Mesothelial cell of epicardium (in vitro differentiated cells): ENCODE data around the gene GRK3. TPM values are rescaled to one million over a fixed set of nuclear protein-coding genes. Genes with fewer than 3 reads are reported as not detected.

Experiments used
- DNase-seq, 2 experiments: peaks; one replicate each; pipeline ENCODE4 v3.0.0; 2021; ENCODE audit warnings: low spot score in 2 of 2; ENCODE audit not compliant: unreplicated experiment in 2 of 2
- H3K27ac Mint-ChIP-seq: 2 replicates; pipeline ENCODE4 v1.8.0; 2021; ENCODE audit warnings: mixed read lengths
- H3K27me3 Mint-ChIP-seq: 2 replicates; pipeline ENCODE4 v1.8.0; 2021; ENCODE audit warnings: low read depth, mixed read lengths
- H3K36me3 Mint-ChIP-seq: 2 replicates; pipeline ENCODE4 v1.8.0; 2021; ENCODE audit warnings: mixed read lengths
- H3K4me1 Mint-ChIP-seq: 2 replicates; pipeline ENCODE4 v1.8.0; 2021; ENCODE audit warnings: mixed read lengths
- H3K4me3 Mint-ChIP-seq: 2 replicates; pipeline ENCODE4 v1.8.0; 2021; ENCODE audit warnings: mild to moderate bottlenecking, moderate library complexity, mixed read lengths
- H3K9me3 Mint-ChIP-seq: 2 replicates; pipeline ENCODE4 v1.8.0; 2021; ENCODE audit warnings: mixed read lengths
- CTCF ChIP-seq: fragments of 200-600 bp; sonication (generic); IDR thresholded peaks from one replicate; pipeline ENCODE4 v1.5.0; 2021; ENCODE audit warnings: antibody characterized with exemption; ENCODE audit not compliant: unreplicated experiment
- total RNA-seq: library from RNA; stranded (reverse); gene quantifications from 3 replicates; pipeline ENCODE4 v1.2.1, GENCODE V29; 2021

Gene GRK3
- total RNA-seq, 1 donor from 2014 or later, result 13.8 TPM

GRCh38 chr22:25736378-25737011, 172.0 kb downstream of the GRK3 start:
- Mint-ChIP-seq H3K9me3 (no peaks in the 10 kb centered on the region), H3K4me1 (no peaks in the 10 kb centered on the region), H3K27ac (no peak overlapping the region), H3K36me3 (no peaks in the 10 kb centered on the region), H3K27me3 (peaks cover 34% of the 10 kb centered on the region), H3K4me3 (no peak overlapping the region)
- no peak for TF ChIP-seq CTCF
- no peak for DNase-seq

GRCh38 chr22:25739659-25740344, 175.3 kb downstream of the GRK3 start:
- no peak for DNase-seq
- Mint-ChIP-seq H3K36me3 (no peaks in the 10 kb centered on the region), H3K9me3 (no peaks in the 10 kb centered on the region), H3K27me3 (peaks cover 29% of the 10 kb centered on the region), H3K4me3 (no peak overlapping the region), H3K27ac (no peak overlapping the region), H3K4me1 (no peaks in the 10 kb centered on the region)
- TF ChIP-seq CTCF, result no peak

GRCh38 chr22:25741692-25742626, 177.5 kb downstream of the GRK3 start, which contains the start of gene MYO18B:
Gene MYO18B, plus strand, starts transcription at chr22:25742188. Its CDS starts 18,905 bp downstream, at chr22:25761093.
- H3K36me3 Mint-ChIP-seq, result no peaks in the 10 kb centered on the region
- H3K4me3 Mint-ChIP-seq, result no peak within 1 kb of the TSS
- H3K27ac Mint-ChIP-seq, result no peak within 1 kb of the TSS
- no peak for TF ChIP-seq CTCF
- no peaks in the 10 kb centered on the region for H3K4me1 Mint-ChIP-seq
- no peaks in the 10 kb centered on the region for H3K9me3 Mint-ChIP-seq
- DNase-seq, result no peak
- peaks cover 25% of the 10 kb centered on the region for H3K27me3 Mint-ChIP-seq

- no peaks in the 10 kb centered on the region for H3K36me3 Mint-ChIP-seq
- DNase-seq, result no peak
- H3K27me3 Mint-ChIP-seq, result peaks cover 29% of the 10 kb centered on the region
- H3K4me3 Mint-ChIP-seq, result no peak overlapping the region
- TF ChIP-seq CTCF, result no peak
- no peaks in the 10 kb centered on the region for H3K4me1 Mint-ChIP-seq
- no peak overlapping the region for H3K27ac Mint-ChIP-seq
- no peaks in the 10 kb centered on the region for H3K9me3 Mint-ChIP-seq
Measured at GRCh38 chr22:25742918-25743708, 178.6 kb downstream of the GRK3 start.

GRCh38 chr22:25744694-25745093, 180.2 kb downstream of the GRK3 start:
- no peak overlapping the region for H3K27ac Mint-ChIP-seq
- no peaks in the 10 kb centered on the region for H3K4me1 Mint-ChIP-seq
- no peak for DNase-seq
- no peak for TF ChIP-seq CTCF
- H3K27me3 Mint-ChIP-seq, result peaks cover 39% of the 10 kb centered on the region
- no peaks in the 10 kb centered on the region for H3K36me3 Mint-ChIP-seq
- no peak overlapping the region for H3K4me3 Mint-ChIP-seq
- H3K9me3 Mint-ChIP-seq, result no peaks in the 10 kb centered on the region
